CD4-positive, alpha-beta T cell treated with Interleukin-4 for 1 hour (primary cell): Measurements from ENCODE around the gene HSPB6.

Source experiments
- DNase-seq, 2 donors: peaks; one replicate each; pipeline ENCODE4 v3.0.0-alpha.2; 2020 to 2022

The HSPB6 gene

DNA sequence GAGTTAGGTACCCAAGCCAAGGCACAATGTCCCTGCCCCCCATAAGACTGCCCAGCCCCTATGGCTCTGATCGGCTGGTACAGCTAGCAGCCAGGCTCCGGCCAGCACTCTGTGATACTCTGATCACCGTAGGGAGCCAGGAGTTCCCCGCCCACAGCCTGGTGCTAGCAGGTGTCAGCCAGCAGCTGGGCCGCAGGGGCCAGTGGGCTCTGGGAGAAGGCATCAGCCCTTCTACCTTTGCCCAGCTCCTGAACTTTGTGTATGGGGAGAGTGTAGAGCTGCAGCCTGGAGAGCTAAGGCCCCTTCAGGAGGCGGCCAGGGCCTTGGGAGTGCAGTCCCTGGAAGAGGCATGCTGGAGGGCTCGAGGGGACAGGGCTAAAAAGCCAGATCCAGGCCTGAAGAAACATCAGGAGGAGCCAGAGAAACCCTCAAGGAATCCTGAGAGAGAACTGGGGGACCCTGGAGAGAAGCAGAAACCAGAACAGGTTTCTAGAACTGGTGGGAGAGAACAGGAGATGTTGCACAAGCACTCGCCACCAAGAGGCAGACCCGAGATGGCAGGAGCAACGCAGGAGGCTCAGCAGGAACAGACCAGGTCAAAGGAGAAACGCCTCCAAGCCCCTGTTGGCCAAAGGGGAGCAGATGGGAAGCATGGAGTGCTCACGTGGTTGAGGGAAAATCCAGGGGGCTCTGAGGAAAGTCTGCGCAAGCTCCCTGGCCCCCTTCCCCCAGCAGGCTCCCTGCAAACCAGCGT lies 42.1 kb downstream of the HSPB6 start:
- DNase-seq: peak in 1 of 2 donors; percentile 14

DNA sequence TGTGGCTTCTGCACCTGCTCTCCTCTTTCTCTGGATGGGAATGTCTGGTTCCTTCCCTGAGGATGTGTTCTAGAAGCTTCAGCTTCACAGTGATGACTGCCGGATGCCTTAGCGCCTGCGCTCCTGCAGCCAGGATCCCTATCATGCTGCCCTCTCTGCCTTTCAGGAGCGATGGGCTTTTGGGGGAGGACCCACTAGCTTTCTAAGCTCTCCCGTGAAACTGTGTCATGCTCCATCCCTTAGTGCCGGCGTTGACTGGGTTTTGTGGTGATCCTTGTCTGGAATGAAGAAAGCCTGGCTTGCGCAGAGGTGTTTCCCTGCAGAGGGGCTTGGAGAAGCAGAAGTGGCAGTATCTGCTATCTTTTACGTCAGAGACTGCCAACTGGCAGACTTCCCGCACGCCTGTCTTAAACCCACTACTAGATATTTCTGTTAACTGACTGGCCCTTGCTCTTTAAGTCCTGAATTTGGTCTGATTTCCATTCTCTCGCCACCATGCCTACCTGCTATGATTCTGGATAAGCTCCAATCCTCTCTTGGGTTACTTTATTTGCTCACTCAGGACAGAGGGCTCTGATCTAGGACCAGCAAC lies 42.8 kb downstream of the HSPB6 start:
- DNase-seq: no peak

DNA sequence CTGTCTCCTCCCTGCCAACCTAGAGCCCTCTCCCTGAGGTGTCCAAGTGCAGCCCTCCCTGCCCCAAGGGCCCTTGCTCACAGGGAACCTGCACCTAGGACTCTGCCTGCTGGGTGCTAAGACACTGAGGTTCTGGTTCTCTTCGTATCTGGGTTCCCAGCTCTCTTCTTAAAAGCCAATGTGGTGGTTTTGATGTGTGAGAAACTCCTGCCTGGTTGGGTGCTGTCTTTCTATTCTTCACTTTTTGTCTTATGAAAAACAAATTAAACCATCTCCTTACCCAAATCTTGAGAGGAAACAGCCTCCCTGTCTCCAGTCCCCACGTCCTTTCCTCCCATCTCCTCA lies 43.4 kb downstream of the HSPB6 start:
- DNase-seq: no peak

DNA sequence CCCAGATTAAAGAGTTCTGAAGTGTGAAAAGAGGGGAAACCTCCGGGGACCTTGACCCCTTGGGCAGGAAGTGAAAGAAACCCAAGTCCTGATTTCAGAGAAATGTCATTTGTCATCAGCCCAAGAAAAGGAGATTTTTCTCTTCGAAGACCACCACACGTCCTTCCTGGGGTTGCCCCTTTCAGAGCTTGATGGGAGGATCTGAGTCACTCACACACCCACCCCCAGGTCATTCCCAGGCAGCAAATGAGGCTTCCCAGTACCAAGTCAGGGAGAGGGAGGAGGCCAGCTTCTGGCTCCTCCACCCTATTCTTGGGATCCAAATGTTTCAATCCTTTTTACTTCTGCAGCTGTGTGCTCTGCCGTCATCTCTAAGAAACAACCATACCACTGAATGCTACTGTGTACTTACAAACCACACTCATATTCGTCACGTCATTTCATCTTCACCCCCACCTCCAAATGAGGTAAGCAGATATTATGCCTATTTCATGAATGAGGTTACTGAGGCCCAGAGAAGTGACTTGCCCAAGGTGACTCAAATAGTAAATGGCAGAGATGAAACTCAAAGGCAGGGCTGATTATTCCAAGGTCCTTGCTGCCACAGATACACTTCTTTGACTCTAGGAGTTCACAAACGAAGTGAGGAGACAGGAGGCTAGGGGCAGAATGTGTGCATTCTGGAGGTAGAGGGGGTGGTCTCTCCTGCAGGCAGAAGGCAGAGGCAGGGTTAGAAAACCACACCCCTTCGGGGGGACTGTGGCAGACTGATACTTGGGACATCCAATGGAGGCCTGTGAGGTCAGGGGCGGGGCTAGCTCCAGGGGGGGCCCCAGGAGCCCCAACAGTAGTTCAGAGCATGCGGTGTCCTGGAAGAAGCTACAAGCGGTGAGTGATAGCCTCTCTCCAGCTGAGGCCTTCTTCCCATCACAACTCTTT lies 44.0 kb downstream of the HSPB6 start:
- DNase-seq: peak; percentile 47 to 58

DNA sequence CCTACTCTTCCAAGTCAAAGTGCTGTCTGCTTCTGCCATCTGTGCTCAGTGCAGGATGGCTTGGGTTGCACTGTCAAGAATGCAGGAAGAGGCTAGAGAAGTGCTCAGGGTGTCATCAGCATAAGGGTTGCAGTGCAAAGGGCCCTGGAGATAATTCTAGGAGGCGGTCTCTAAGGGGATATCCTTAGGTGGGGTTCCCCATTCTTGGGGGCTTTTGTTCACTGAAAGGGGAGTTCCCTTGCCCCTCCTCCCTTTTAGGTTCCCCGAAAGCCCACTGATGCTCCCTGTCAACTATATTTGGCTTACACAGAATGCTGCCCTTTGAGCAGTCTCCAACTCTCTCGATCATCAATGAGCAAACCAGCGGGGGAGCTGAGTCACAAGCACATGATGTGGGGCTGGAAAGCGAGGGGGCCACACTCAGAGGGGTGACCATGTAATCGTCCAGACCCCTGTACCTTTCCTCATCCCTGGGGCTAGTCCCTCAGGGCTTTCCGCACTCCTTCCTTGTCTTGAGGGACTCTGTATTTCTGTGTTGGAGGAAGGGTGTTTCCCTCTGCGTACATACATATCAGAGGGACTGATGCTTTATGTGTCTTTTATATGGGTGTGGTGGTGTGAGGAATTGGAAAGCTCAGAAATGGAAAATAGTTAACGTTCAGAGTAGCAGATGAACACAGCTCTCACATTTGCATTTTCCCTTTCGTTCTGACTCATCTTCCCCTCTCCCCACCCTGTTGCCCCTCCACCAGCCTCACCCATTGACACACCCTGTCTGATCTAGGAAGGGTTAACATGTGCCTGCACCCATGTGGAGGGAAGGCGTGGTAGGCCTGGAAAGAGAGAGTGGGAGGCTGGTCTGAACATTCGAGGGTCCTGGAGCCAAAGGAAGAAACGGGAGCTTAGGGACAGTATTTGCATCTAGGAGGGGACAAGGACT lies 45.8 kb downstream of the HSPB6 start:
- DNase-seq: peak in 1 of 2 donors; percentile 29

DNA sequence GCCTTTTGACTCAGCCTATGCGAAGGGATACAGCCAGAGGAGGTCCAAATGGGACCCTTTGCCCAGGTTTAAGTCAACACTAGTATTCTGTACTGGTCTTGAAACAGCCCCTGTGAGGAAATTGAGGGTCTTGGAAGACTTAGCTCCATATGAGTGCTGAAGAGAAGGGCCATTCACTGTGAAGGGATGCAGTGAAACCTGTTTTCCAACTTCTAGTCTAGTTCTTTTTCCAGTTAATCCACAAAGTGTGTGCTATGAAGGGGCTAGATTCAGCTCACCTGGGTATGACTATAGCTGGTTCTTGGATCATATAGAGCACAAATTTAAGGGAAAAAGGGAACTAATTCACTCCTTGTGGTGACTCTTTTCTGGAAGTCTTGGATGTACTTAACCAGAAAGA lies 48.4 kb downstream of the HSPB6 start:
- no peak for DNase-seq
